PC-3 (cell line): ENCODE data around the gene PKNOX2.

Experiments used
- EZH2 ChIP-seq: fragments of 300-600 bp; sonication (generic); IDR thresholded peaks from one replicate; pipeline ENCODE4 v1.6.1; 2017; ENCODE audit warnings: antibody characterized with exemption, mild to moderate bottlenecking, low read length; ENCODE audit not compliant: unreplicated experiment
- EZH2phosphoT487 ChIP-seq: fragments of 300-600 bp; sonication (generic); IDR thresholded peaks from 2 replicates; pipeline ENCODE4 v1.6.1; 2018; ENCODE audit warnings: mild to moderate bottlenecking, antibody characterized with exemption, low read length, borderline replicate concordance
- TF ChIP-seq, protein P1 (sequence below): fragments of 300-600 bp; sonication (generic); conservative IDR thresholded peaks from 2 replicates; pipeline ENCODE4 v1.5.1; 2017; ENCODE audit warnings: antibody characterized with exemption, low read depth, mild to moderate bottlenecking, low read length

DNA sequence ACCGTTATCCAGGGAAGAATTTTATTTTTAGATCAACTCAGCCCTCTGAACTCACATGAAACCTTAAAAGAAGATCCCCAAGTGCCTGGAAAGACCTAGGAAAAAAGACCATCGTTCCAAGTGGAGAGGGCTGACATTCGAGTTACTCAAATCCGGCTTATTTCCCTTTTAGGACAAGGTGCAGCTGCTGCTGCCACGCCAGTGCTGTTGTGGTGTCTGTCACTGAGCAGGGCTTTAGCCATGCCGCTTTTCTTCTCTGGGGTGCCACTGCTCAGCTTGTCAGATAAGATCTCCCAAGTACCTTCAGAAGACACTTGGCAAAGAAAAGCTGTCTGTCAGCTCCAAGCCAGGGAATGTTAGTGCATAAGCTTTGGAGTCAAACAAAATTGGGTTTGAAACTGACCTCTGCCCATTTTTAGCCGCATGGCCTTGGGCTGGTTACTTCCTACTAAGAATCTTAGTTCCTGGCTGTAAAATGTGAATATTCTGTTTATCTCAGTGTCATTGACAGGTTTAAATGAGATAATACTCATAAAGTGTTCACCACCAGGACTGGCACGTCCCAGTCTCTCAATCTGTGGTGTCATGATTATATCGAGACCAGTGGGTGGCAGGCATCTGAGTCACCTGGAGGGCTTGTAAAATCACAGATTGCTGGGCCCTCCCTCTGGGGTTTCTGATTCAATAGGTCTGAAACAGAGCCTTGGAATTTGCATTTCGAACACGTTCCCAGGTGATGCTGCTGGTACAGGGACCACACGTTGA, 117.5 kb downstream of the PKNOX2 start:
- TF ChIP-seq, protein P1, sequence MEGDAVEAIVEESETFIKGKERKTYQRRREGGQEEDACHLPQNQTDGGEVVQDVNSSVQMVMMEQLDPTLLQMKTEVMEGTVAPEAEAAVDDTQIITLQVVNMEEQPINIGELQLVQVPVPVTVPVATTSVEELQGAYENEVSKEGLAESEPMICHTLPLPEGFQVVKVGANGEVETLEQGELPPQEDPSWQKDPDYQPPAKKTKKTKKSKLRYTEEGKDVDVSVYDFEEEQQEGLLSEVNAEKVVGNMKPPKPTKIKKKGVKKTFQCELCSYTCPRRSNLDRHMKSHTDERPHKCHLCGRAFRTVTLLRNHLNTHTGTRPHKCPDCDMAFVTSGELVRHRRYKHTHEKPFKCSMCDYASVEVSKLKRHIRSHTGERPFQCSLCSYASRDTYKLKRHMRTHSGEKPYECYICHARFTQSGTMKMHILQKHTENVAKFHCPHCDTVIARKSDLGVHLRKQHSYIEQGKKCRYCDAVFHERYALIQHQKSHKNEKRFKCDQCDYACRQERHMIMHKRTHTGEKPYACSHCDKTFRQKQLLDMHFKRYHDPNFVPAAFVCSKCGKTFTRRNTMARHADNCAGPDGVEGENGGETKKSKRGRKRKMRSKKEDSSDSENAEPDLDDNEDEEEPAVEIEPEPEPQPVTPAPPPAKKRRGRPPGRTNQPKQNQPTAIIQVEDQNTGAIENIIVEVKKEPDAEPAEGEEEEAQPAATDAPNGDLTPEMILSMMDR = no peak
- no peak for TF ChIP-seq EZH2
- no peak for TF ChIP-seq EZH2phosphoT487
